Measurements from ENCODE around the gene NDUFAF3.

The NDUFAF3 gene

DNA sequence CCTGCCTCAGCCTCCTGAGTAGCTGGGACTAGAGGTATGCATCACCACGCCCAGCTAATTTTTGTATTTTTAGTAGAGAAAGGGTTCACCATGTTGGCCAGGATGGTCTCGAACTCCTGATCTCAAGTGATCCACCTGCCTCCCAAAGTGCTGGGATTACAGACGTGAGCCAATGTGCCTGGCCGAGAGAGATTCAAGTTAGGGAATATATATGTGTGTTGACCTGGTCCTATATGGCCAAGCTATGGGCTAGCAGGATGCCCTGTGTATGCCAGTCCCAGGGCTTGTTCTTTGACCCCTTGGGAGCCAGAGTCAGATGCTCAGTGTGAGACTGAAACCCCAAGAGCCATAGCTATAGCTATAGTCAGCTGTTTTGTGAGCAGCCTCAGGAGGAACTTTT is 1.9 kb downstream of the NDUFAF3 start:
- DNase-seq (ENCODE audit: low read depth), result no peak
- H3K4me3 ChIP-seq (ENCODE audit: control insufficient read depth, low read depth, low read length), result no peak overlapping the region
- no peak for TF ChIP-seq CTCF (IDR thresholded peaks at IDR 0.05; ENCODE audit: control insufficient read depth, insufficient read depth, low read depth, low read length, missing control alignments)

- TF ChIP-seq CTCF (IDR thresholded peaks at IDR 0.05; ENCODE audit: control insufficient read depth, insufficient read depth, low read depth, low read length, missing control alignments), result no peak
- DNase-seq (ENCODE audit: low read depth), result no peak
- no peak overlapping the region for H3K4me3 ChIP-seq (ENCODE audit: control insufficient read depth, low read depth, low read length)
Measured at GRCh38 chr3:49024449-49024848, 2.5 kb downstream of the NDUFAF3 start.

DNA sequence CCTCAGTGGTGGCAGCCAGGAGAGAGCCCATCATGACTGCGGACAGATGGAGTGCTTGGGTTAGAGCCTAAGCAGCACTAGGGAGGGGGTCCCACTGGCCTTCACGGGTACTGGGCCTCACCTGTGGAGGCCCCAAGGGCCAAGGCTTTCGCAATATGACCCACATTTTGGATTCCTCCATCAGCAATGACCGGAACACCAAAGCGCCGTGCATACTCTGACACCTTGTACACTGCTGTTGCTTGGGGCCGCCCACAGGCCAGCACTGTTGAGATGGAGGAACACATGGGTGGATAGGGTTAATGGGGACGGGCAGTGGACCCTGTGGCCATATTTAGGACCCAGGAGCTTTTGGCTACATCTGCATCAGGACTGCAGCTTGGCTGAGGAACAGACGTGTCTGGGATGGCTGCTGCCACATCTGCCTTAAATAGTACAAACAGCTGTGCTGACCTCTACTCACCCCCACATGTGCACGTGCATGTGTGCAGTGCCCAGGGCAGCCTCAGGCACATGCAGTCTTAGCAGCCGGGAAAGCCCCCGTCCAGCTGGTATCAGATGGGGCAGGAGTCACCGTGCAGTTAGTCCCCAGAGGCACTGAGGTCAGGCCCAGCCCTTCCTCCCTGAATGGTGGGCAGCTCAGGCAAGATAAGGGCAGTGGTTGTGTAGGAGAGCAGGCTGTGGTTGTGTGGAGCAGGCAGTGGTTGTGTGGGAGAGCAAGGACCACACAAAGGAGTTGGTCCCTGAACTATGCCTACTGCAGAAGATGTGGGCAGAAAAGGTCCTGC is 3.3 kb downstream of the NDUFAF3 start:
- no peak for TF ChIP-seq CTCF (IDR thresholded peaks at IDR 0.05; ENCODE audit: control insufficient read depth, insufficient read depth, low read depth, low read length, missing control alignments)
- DNase-seq (ENCODE audit: low read depth), result no peak
- H3K4me3 ChIP-seq (ENCODE audit: control insufficient read depth, low read depth, low read length), result no peak overlapping the region

DNA sequence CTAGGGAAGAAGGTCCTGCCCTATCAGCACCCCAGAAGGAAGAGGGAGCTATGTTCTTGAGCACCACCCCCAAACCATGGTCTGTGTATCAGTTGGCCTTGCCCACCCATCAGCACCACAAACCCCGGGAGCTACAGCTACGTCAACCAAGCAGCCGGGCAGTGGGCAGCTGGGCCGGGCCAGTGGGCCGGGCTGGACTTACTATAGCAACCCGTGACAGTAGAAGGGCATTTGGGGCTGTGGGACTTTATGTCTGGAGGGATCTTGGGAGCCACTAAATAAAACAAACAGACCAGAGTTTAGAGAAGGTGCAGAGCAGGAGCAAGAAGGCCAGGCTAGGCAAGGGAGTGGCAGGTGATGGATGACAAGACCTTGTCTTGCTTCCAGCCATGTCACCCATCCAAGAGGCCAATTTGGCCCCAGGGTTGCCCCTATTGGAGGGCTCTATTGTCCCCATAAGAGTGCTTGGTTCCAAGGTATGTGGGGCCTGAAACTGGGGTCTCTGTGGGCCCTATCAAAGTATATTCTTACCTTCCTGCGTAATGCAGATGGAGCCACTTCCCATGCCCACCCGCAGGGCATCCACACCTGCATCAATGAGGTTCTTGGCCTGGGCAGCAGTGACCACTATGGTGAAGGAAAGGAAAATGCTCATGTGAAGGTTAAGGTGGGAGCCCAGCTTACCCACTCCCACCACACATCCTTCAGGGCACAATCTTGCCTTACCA is 4.0 kb downstream of the NDUFAF3 start:
- no peak overlapping the region for H3K4me3 ChIP-seq (ENCODE audit: control insufficient read depth, low read depth, low read length)
- no peak for DNase-seq (ENCODE audit: low read depth)
- no peak for TF ChIP-seq CTCF (IDR thresholded peaks at IDR 0.05; ENCODE audit: control insufficient read depth, insufficient read depth, low read depth, low read length, missing control alignments)

DNA sequence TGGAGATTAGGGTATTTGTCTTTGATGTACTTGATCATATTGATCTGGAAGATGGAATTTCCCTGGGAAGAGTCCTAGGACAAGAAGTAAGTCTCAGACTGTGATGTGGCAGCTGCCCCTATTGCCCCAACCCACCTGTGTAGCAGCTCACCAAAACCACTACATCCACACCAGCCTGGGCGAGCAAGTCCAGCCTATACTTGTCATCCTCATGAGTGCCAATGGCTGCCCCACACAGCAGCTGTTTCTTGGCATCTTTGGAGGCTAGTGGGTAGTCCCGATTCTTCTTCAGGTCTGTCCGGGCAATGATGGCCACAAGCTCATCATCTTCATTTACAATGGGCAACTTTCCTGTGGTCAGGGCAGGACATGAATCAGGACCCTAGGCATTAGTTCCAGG is 4.6 kb downstream of the NDUFAF3 start:
- no peak for TF ChIP-seq CTCF (IDR thresholded peaks at IDR 0.05; ENCODE audit: control insufficient read depth, insufficient read depth, low read depth, low read length, missing control alignments)
- no peak for DNase-seq (ENCODE audit: low read depth)
- no peak overlapping the region for H3K4me3 ChIP-seq (ENCODE audit: control insufficient read depth, low read depth, low read length)

- TF ChIP-seq CTCF (IDR thresholded peaks at IDR 0.05; ENCODE audit: control insufficient read depth, insufficient read depth, low read depth, low read length, missing control alignments), result no peak
- no peak overlapping the region for H3K4me3 ChIP-seq (ENCODE audit: control insufficient read depth, low read depth, low read length)
- no peak for DNase-seq (ENCODE audit: low read depth)
Measured at GRCh38 chr3:49027634-49028033, 5.7 kb downstream of the NDUFAF3 start.

Measured in AG09309 (cell line).